ENCODE results near the gene SCYL1. TPM values are rescaled to one million over a fixed set of nuclear protein-coding genes. Genes with fewer than 3 reads are reported as not detected.
A peak's percentile ranks its signal among the peaks of the same experiment; 100 is the strongest.

Gene SCYL1
- total RNA-seq, 4 donors from 2014 or later: 40.6 to 63.3 (median 52.6) TPM

GRCh38 chr11:65558002-65558929 lies 33.4 kb downstream of the SCYL1 start, which contains the start of gene LTBP3:
TSS of gene LTBP3 (minus strand) at chr11:65558359. CDS start at chr11:65557959, 400 bp downstream.
- intact Hi-C loops (cut with DNase I): no loop called here
- Histone ChIP-seq H3K36me3 (peaks cover 0 to 10% (median 0%) of the 10 kb centered on the region in 3 donors), H3K4me3 (peak within 1 kb of the TSS; percentile 46 to 83 (median 63)), H3K27ac (peak within 1 kb of the TSS; percentile 78 to 95 (median 92)), H3K9me3 (no peaks in the 10 kb centered on the region), H3K4me1 (peaks cover 58 to 80% (median 59%) of the 10 kb centered on the region in 3 donors), H3K27me3 (no peaks in the 10 kb centered on the region)
- TF ChIP-seq CTCF (IDR thresholded peaks at IDR 0.05) (peak in 1 of 6 experiments; percentile 5), POLR2A (IDR thresholded peaks at IDR 0.05) (peak in 2 of 4 donors; percentile 19 to 51)
- WGBS, 2 donors: 1 to 3% methylated on average over 18 to 22 of the region's 79 CpGs
- DNase-seq: no peak

GRCh38 chr11:65558930-65559509 lies 34.1 kb downstream of the SCYL1 start:
- DNase-seq: no peak
- Histone ChIP-seq H3K36me3 (peaks cover 0 to 3% (median 0%) of the 10 kb centered on the region in 3 donors), H3K9me3 (no peaks in the 10 kb centered on the region), H3K27ac (peak overlapping the region; percentile 78 to 95 (median 92)), H3K4me3 (peak overlapping the region in 3 of 4 donors; percentile 58 to 83 (median 68)), H3K27me3 (no peaks in the 10 kb centered on the region), H3K4me1 (peaks cover 57 to 73% (median 59%) of the 10 kb centered on the region in 3 donors)
- intact Hi-C loops (cut with DNase I): no loop called here
- WGBS, 2 donors: 66 to 71% methylated on average over 4 to 6 of the region's 19 CpGs
- no peak for TF ChIP-seq POLR2A (IDR thresholded peaks at IDR 0.05)
- no peak for TF ChIP-seq CTCF (IDR thresholded peaks at IDR 0.05)

- Histone ChIP-seq H3K36me3 (no peaks in the 10 kb centered on the region), H3K27me3 (no peaks in the 10 kb centered on the region), H3K4me1 (peaks cover 52 to 67% (median 55%) of the 10 kb centered on the region in 3 donors), H3K4me3 (no peak overlapping the region), H3K27ac (peak overlapping the region; percentile 78 to 95 (median 92)), H3K9me3 (no peaks in the 10 kb centered on the region)
- intact Hi-C loops (cut with DNase I): no loop called here
- WGBS, 2 donors: 55 to 70% methylated on average over 4 to 5 of the region's 5 CpGs
- TF ChIP-seq CTCF (IDR thresholded peaks at IDR 0.05) (no peak), POLR2A (IDR thresholded peaks at IDR 0.05) (no peak)
- no peak for DNase-seq
Observed at GRCh38 chr11:65559535-65559934, 34.7 kb downstream of the SCYL1 start.

- intact Hi-C loops (cut with DNase I): no loop called here
- Histone ChIP-seq H3K36me3 (no peaks in the 10 kb centered on the region), H3K4me3 (no peak overlapping the region), H3K27ac (peak overlapping the region; percentile 78 to 95 (median 92)), H3K27me3 (no peaks in the 10 kb centered on the region), H3K9me3 (no peaks in the 10 kb centered on the region), H3K4me1 (peaks cover 49 to 62% (median 50%) of the 10 kb centered on the region in 3 donors)
- WGBS, 2 donors: 18 to 27% methylated on average over 5 of the region's 5 CpGs
- TF ChIP-seq CTCF (IDR thresholded peaks at IDR 0.05) (no peak), POLR2A (IDR thresholded peaks at IDR 0.05) (no peak)
- no peak for DNase-seq
Observed at GRCh38 chr11:65559951-65560537, 35.2 kb downstream of the SCYL1 start.
